HG03571 (cell line): ENCODE measurements around the gene NCKAP5.

ENCODE experiments used
- ATAC-seq: cut with Tn5 transposase; IDR thresholded peaks from one replicate; pipeline ENCODE4 v1.9.1; 2021; ENCODE audit not compliant: unreplicated experiment

NCKAP5 gene

GRCh38 chr2:133407341-133407740 lies 160.9 kb downstream of the NCKAP5 start:
- no peak for ATAC-seq

- ATAC-seq: no peak
These were observed 163.0 kb downstream of the NCKAP5 start for GRCh38 chr2:133405252-133405651.

- ATAC-seq: no peak
These were observed 167.9 kb downstream of the NCKAP5 start for GRCh38 chr2:133400411-133400810.

- ATAC-seq: no peak
These were observed 174.4 kb downstream of the NCKAP5 start for GRCh38 chr2:133393895-133394294.

GRCh38 chr2:133390156-133390555 lies 178.1 kb downstream of the NCKAP5 start:
- no peak for ATAC-seq

- no peak for ATAC-seq
These were observed 178.7 kb downstream of the NCKAP5 start for GRCh38 chr2:133389569-133389968.

GRCh38 chr2:133382566-133382965 lies 185.7 kb downstream of the NCKAP5 start:
- no peak for ATAC-seq

GRCh38 chr2:133380991-133381390 lies 187.3 kb downstream of the NCKAP5 start:
- ATAC-seq: no peak

- ATAC-seq: no peak
These were observed 189.2 kb downstream of the NCKAP5 start for GRCh38 chr2:133378928-133379549.

GRCh38 chr2:133378386-133378785 lies 189.9 kb downstream of the NCKAP5 start:
- no peak for ATAC-seq

- ATAC-seq: no peak
These were observed 190.7 kb downstream of the NCKAP5 start for GRCh38 chr2:133377599-133377998.

- ATAC-seq: no peak
These were observed 191.2 kb downstream of the NCKAP5 start for GRCh38 chr2:133377021-133377481.

GRCh38 chr2:133374781-133375180 lies 193.5 kb downstream of the NCKAP5 start:
- ATAC-seq: no peak

GRCh38 chr2:133371286-133371685 lies 197.0 kb downstream of the NCKAP5 start:
- ATAC-seq: no peak

GRCh38 chr2:133369901-133370658 lies 198.2 kb downstream of the NCKAP5 start:
- ATAC-seq: no peak

- no peak for ATAC-seq
These were observed 203.1 kb downstream of the NCKAP5 start for GRCh38 chr2:133365117-133365516.

GRCh38 chr2:133364636-133365035 lies 203.6 kb downstream of the NCKAP5 start:
- ATAC-seq: no peak

- no peak for ATAC-seq
These were observed 204.4 kb downstream of the NCKAP5 start for GRCh38 chr2:133363884-133364283.

- no peak for ATAC-seq
These were observed 206.2 kb downstream of the NCKAP5 start for GRCh38 chr2:133362061-133362476.

- ATAC-seq: peak; percentile 77
These were observed 207.4 kb downstream of the NCKAP5 start for GRCh38 chr2:133360882-133361281.

- ATAC-seq: no peak
These were observed 208.1 kb downstream of the NCKAP5 start for GRCh38 chr2:133360190-133360589.

- ATAC-seq: no peak
These were observed 215.5 kb downstream of the NCKAP5 start for GRCh38 chr2:133352719-133353118.
